ENCODE measurements around the gene ZNF236.

DNA sequence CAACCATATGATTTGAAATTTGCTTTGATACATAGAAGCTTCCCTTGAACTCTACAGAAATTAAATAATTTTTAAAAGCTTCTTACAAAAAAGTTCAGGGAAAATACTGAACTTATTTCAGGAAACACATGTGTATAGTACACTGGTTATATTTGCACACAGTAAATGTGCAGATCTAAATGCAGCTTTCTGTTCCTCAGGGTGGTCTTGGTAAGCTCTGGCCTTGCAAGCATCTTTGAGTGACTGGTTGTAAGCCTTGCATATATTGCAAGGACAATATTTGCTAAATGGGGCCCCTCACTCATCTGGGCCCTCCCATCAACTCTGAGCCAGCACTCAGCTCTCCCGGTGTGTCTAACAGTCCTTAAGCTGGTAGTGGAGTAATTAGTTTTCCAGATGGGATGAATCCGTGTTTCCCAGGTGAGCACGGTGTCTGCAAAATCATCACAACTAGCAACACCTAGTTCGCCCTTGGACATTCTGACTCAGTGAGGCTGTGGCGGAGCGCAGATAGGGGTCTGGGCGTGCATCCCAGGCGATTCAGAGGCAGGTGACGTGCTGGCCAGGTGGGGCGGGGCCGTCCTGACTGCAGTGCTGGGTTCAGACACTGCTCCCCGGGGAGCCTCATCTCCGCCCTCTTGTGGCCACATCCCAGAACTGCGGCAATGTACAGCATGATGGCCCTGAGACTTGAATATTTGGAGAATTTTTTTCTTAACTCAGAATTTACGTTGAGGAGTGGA is 160.7 kb downstream of the ZNF236 start:
- TF ChIP-seq CTCF (IDR thresholded peaks at IDR 0.05; ENCODE audit: poor library complexity), result peak; percentile 92
- TF ChIP-seq EZH2phosphoT487 (IDR thresholded peaks at IDR 0.05; ENCODE audit: low read depth, severe bottlenecking, unreplicated experiment), result no peak
- TF ChIP-seq EZH2 (IDR thresholded peaks at IDR 0.05; ENCODE audit: borderline replicate concordance), result no peak
